Mucosa of descending colon (tissue), 3 donors: ENCODE measurements around the gene SLC1A2. TPM values are rescaled to one million over a fixed set of nuclear protein-coding genes. Genes with fewer than 3 reads are reported as not detected.

Experiments used
- ATAC-seq: fragments of 200-7000 bp; cut with Tn5 transposase; one replicate; pipeline ENCODE4 v1.9.1; 2020; ENCODE audit warnings: mild to moderate bottlenecking, moderate library complexity
- DNase-seq, 3 donors: peaks; one replicate each; pipeline ENCODE4 v3.0.0-alpha.2; 2020
- H3K36me3 ChIP-seq: fragments of 200-600 bp; one replicate; pipeline ENCODE4 v1.8.0; 2021; ENCODE audit warnings: low read depth, mild to moderate bottlenecking
- H3K4me1 ChIP-seq: fragments of 200-600 bp; one replicate; pipeline ENCODE4 v1.8.0; 2021; ENCODE audit warnings: low read depth, mild to moderate bottlenecking
- H3K4me3 ChIP-seq: fragments of 200-600 bp; one replicate; pipeline ENCODE4 v1.8.0; 2021; ENCODE audit warnings: mild to moderate bottlenecking
- H3K9me3 ChIP-seq: fragments of 200-600 bp; one replicate; pipeline ENCODE4 v1.8.0; 2021; ENCODE audit warnings: mild to moderate bottlenecking
- intact Hi-C, 2 donors: fragments of 100-400 bp; cut with DNase I in 1 of 2; cut with micrococcal nuclease in 1 of 2; formaldehyde crosslinking; loops; one replicate each; pipeline versions ENCODE4 v1.11.0 to v1.11.1; 2022; cut with DNase I, micrococcal nuclease
- total RNA-seq, 3 donors: library from RNA; stranded (reverse); fragmentation: NEBNext Ultra II Directional in 2 of 3; extraction: Animal tissue kit (Norgen Biotek cat#: 25700) in 2 of 3; gene quantifications; one replicate each; pipeline versions ENCODE4 v1.2.1 to v1.2.4, GENCODE V29; 2021 to 2023
- TF ChIP-seq, protein P1 (sequence below): fragments of 200-600 bp; IDR thresholded peaks from one replicate; pipeline ENCODE4 v1.8.0; 2022; ENCODE audit warnings: antibody characterized with exemption, mild to moderate bottlenecking
- donor health status: DM: no; HTN: no; CAD: no; lungs with moderate emphysema.
- donor health status: DM: no; HTN: no; CAD: no.
- donor health status: DM: no; HTN: yes; CAD: no.

Gene SLC1A2
- total RNA-seq, 3 donors from 2014 or later: 0.12 to 1.1 (median 0.32) TPM

DNA sequence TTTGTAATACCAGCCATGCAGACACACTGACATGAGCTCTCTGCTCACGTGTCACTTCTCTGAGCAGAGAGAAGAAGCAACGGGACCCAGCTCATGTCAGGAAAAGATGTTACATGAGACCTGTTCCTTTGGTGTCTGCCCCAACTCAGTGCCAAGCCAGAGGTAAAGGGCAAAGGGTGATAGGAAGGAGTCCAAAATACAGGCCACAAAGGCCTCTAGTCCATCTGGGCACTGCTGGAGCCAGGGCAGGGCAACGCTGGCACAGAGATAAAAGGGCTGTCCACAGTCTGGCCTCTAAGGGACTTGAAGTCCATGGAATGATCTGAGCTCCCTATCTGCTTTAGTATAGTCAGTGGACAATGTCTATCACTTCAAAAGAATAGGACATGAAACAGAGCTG lies 79.3 kb downstream of the SLC1A2 start:
- Histone ChIP-seq H3K4me1 (no peaks in the 10 kb centered on the region), H3K9me3 (no peaks in the 10 kb centered on the region), H3K4me3 (no peak overlapping the region), H3K36me3 (no peaks in the 10 kb centered on the region)
- intact Hi-C loops: no loop called here
- TF ChIP-seq, protein P1, sequence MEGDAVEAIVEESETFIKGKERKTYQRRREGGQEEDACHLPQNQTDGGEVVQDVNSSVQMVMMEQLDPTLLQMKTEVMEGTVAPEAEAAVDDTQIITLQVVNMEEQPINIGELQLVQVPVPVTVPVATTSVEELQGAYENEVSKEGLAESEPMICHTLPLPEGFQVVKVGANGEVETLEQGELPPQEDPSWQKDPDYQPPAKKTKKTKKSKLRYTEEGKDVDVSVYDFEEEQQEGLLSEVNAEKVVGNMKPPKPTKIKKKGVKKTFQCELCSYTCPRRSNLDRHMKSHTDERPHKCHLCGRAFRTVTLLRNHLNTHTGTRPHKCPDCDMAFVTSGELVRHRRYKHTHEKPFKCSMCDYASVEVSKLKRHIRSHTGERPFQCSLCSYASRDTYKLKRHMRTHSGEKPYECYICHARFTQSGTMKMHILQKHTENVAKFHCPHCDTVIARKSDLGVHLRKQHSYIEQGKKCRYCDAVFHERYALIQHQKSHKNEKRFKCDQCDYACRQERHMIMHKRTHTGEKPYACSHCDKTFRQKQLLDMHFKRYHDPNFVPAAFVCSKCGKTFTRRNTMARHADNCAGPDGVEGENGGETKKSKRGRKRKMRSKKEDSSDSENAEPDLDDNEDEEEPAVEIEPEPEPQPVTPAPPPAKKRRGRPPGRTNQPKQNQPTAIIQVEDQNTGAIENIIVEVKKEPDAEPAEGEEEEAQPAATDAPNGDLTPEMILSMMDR: no peak
- DNase-seq (no peak), ATAC-seq (no peak)

DNA sequence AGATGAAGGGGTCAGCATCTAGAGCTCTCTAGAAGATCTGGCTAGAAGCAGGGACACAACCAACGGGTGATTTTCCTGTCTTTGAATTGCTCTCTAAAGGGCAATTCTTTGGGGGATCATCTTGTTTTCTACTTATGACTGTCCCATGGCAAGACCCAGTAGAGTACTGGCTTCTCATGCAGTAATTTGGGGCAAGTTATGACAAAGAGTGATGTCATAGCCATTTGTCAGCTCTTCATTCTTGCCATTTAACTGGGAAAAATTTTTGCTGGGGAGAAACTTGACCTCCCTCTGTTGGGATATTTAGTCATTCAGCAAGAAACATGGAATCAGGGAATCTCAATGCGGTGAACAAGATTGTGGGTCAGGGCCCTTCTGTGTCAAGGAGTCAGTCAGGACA lies 80.4 kb downstream of the SLC1A2 start:
- Histone ChIP-seq H3K4me3 (no peak overlapping the region), H3K9me3 (no peaks in the 10 kb centered on the region), H3K4me1 (no peaks in the 10 kb centered on the region), H3K36me3 (no peaks in the 10 kb centered on the region)
- ATAC-seq (no peak), DNase-seq (no peak)
- intact Hi-C loops: no loop called here
- TF ChIP-seq, protein P1: no peak

DNA sequence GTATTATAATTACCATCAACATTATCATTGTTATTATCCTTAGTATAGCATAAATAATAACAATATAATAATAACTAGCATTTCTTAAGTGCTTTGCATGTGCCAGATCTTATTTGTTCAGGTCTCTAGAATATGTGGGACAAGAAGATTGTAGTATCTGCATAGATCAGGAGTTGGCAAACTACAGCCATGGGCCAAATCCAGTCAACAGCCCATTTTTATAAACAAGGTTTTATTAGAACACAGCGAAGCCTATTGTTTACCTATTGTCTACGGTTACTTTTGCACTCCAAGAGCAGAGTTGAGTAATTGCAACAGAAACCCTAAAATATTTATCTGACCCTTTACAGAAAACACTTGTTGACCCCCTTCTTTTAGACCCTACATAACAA lies 81.4 kb downstream of the SLC1A2 start:
- H3K36me3 ChIP-seq: no peaks in the 10 kb centered on the region
- DNase-seq (no peak), ATAC-seq (no peak)

DNA sequence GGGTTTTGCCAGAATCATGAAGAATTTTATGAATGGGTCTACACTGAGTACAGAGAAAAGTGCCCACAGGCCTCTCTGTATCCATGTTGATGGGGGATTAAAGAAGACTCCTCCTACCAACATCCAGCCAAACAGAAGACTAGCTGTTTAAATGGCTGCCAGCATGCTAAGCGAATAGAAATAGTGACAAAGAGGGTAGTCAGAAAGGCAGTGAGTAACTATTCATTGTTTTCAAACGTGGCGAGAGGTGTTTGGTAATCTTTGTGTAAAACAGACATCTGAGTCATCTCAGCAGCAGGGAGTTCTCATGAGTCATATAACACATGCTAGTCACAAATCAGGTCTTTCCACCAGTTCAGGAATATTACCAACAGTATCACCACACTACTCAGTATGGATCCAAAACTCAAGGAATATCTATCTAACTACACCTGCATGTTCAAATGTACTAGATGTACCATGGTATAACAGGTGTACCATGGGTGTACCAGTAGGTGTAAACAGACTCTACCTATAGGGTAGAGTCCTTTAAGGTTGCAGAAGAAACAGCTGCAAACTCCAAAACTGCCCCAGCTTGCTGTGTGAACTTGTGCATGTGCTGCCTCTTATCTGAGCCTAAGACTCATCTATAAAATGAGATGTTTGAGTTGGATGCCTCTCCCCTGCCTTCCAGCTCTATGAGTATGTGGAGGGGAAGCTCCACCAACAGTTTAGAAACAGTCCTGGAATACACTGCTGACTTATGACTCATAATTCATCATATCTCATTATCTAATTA lies 82.0 kb downstream of the SLC1A2 start:
- intact Hi-C loops: no loop called here
- Histone ChIP-seq H3K4me1 (no peaks in the 10 kb centered on the region), H3K4me3 (no peak overlapping the region), H3K36me3 (no peaks in the 10 kb centered on the region), H3K9me3 (no peaks in the 10 kb centered on the region)
- DNase-seq (no peak), ATAC-seq (peak; percentile 70)
- TF ChIP-seq, protein P1: no peak

More for the DNA sequence above, 81.4 kb downstream of the SLC1A2 start:
- TF ChIP-seq, protein P1: no peak
- intact Hi-C loops: no loop called here
- Histone ChIP-seq H3K4me1 (no peaks in the 10 kb centered on the region), H3K9me3 (no peaks in the 10 kb centered on the region), H3K4me3 (no peak overlapping the region)

DNA sequence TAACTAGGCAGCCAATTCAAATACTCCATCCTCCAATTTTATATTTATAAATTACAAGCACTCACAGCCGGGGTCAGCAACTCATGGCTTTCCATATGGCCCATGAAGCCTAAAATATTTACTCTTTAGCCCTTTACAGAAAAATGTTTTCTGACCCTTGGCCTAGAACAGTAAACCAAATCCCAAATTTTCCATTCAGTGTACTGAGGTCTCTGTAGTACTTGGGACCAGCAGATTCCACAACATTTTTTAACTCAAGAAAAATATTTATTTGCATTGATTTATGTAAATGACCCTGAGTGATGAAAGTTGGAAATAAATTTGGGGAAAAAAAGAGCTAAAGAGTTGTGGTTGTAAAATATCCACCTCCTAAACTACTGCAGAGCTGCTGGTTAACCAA lies 82.6 kb downstream of the SLC1A2 start:
- intact Hi-C loops: no loop called here
- ATAC-seq (no peak), DNase-seq (no peak)
- Histone ChIP-seq H3K4me3 (no peak overlapping the region), H3K9me3 (no peaks in the 10 kb centered on the region), H3K4me1 (no peaks in the 10 kb centered on the region), H3K36me3 (no peaks in the 10 kb centered on the region)
- TF ChIP-seq, protein P1: no peak

DNA sequence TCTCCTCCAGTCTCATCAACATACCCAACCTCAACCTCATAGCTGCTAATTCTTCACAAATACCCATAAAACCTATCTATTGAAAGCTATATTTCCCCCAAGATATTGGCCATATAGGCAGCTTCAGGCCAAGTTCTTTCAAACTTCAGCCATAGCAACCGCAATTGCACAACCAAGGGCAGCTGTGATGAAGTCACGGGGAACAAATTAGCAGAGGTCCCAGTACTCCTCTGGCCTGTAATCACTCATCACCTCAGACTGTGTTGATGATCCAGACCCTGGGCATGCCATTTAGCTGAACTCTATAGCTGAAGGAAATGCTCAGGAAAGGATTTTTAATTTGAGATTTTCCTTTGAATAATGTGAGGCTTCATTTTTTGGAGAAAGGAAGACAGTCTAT lies 84.1 kb downstream of the SLC1A2 start:
- intact Hi-C loops: no loop called here
- Histone ChIP-seq H3K4me1 (no peaks in the 10 kb centered on the region), H3K36me3 (no peaks in the 10 kb centered on the region), H3K4me3 (no peak overlapping the region), H3K9me3 (no peaks in the 10 kb centered on the region)
- TF ChIP-seq, protein P1: no peak
- ATAC-seq (no peak), DNase-seq (no peak)
